Activated T-cell treated with anti-CD3 and anti-CD28 coated beads, Interleukin-2, amount 50 U/mL, for 4 hours (primary cell): Measurements from ENCODE around the gene SAMSN1. TPM values are rescaled to one million over a fixed set of nuclear protein-coding genes. Genes with fewer than 3 reads are reported as not detected.

Experiments
- ATAC-seq, 2 donors: fragments of 200-7000 bp; cut with Tn5 transposase; one replicate each; pipeline ENCODE4 v1.10.0; 2021
- DNase-seq: peaks from one replicate; pipeline ENCODE4 v3.0.0-alpha.2; 2020
- H3K27me3 Mint-ChIP-seq: one replicate; pipeline ENCODE4 v1.8.0; 2021; ENCODE audit warnings: low read depth, mixed read lengths
- H3K36me3 Mint-ChIP-seq: one replicate; pipeline ENCODE4 v1.8.0; 2022; ENCODE audit warnings: mixed read lengths; ENCODE audit not compliant: insufficient read depth
- H3K4me1 Mint-ChIP-seq: one replicate; pipeline ENCODE4 v1.8.0; 2021; ENCODE audit warnings: low read depth, mixed read lengths
- H3K4me3 Mint-ChIP-seq: one replicate; pipeline ENCODE4 v1.8.0; 2021; ENCODE audit warnings: mild to moderate bottlenecking, moderate library complexity, mixed read lengths
- H3K9me3 Mint-ChIP-seq: one replicate; pipeline ENCODE4 v1.8.0; 2021; ENCODE audit warnings: mixed read lengths
- total RNA-seq, 3 donors: library from RNA; stranded (reverse); gene quantifications; one replicate each; pipeline ENCODE4 v1.2.1, GENCODE V29; 2021

Gene SAMSN1
- total RNA-seq, 3 donors from 2014 or later = 54.0 to 107 (median 73.5) TPM

DNA sequence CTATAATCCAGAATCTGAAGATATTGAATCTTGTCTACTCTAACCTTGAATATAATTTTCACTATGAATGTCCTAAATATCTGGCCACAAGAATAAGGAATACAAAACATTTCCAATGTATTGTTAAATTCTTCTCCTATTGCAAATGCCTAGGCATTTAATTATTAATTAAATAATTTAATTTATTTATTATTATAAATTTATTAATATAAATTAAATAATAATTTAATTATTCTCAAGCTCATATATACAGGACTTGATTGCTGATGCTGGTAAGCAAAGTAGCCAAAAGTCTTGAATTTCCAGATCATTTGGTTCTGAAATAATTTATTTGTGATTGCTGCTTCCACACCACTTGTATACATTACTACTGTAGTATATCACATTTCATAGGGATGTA, 71.1 kb downstream of the SAMSN1 start:
- H3K36me3 Mint-ChIP-seq = no peaks in the 10 kb centered on the region
- no peaks in the 10 kb centered on the region for H3K9me3 Mint-ChIP-seq
- no peaks in the 10 kb centered on the region for H3K4me1 Mint-ChIP-seq
- DNase-seq (no peak), ATAC-seq (no peak)
- H3K27me3 Mint-ChIP-seq = no peaks in the 10 kb centered on the region
- no peak overlapping the region for H3K4me3 Mint-ChIP-seq

GRCh38 chr21:14469641-14470040, 76.5 kb downstream of the SAMSN1 start:
- H3K4me1 Mint-ChIP-seq = no peaks in the 10 kb centered on the region
- H3K36me3 Mint-ChIP-seq = no peaks in the 10 kb centered on the region
- DNase-seq = no peak
- no peak overlapping the region for H3K4me3 Mint-ChIP-seq
- H3K9me3 Mint-ChIP-seq = no peaks in the 10 kb centered on the region
- ATAC-seq = no peak
- H3K27me3 Mint-ChIP-seq = no peaks in the 10 kb centered on the region

DNA sequence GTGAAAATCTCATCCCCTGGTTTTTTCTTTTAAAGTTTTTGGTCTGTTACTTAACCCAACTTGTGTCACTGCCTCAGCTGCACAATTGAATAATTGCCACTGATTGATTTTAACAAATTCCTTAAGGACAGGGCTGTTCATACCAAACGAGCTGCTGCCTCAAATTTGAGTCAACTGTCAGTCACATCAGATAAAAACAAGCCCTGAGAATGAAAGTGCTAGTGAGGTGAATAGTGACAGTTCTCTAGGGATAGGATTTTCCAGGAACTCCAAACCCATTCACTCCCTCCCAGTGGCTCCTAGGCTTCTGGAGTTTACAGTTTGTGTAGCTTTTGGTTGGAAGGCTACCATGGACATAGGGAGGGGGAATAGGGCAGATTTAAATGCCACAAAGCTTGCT, 79.4 kb downstream of the SAMSN1 start:
- no peaks in the 10 kb centered on the region for H3K9me3 Mint-ChIP-seq
- H3K27me3 Mint-ChIP-seq = no peaks in the 10 kb centered on the region
- no peak for ATAC-seq
- DNase-seq = no peak
- H3K4me3 Mint-ChIP-seq = no peak overlapping the region
- H3K4me1 Mint-ChIP-seq = no peaks in the 10 kb centered on the region
- H3K36me3 Mint-ChIP-seq = no peaks in the 10 kb centered on the region

DNA sequence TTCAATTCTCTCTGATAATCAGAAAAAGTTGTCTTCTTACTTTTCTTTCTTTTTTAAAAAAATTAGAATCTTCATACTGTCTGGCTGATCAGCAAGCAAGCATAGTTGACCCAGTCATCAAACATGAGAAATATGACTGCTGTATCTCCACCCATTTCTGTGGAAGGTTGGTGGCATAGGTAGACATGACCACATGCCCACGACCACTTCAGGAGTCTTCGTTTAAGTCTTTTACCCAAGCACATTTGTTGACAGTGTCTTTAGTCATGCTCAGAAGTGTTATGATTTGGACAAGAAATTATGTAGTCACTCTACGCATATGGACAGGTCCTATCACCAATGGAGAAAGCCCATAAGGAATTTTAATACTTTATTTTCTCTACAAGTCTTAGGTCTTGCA, 88.4 kb downstream of the SAMSN1 start:
- Mint-ChIP-seq H3K4me3 (no peak overlapping the region), H3K9me3 (no peaks in the 10 kb centered on the region), H3K36me3 (no peaks in the 10 kb centered on the region), H3K4me1 (peaks cover 22% of the 10 kb centered on the region), H3K27me3 (no peaks in the 10 kb centered on the region)
- no peak for ATAC-seq
- no peak for DNase-seq

DNA sequence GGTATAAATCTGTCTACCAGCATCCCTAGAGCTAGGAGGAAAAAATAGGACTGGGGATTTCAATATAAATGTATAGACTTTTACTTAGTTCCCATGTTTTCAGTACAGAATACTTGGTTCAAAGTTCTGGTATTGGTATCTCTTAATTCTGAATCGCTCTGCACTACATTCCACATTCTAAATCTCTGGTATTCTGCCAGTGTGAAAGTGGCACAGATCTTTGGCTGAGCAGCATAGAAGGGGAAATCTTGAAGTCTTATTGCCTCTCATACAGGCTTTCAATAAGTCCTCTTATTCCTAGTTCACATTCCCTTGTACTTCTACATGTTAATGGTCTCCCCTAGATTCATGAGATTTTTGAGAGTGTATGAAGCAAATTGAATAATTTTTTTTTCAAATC, 89.2 kb downstream of the SAMSN1 start:
- H3K9me3 Mint-ChIP-seq = no peaks in the 10 kb centered on the region
- no peaks in the 10 kb centered on the region for H3K27me3 Mint-ChIP-seq
- DNase-seq (no peak), ATAC-seq (no peak)
- H3K4me3 Mint-ChIP-seq = no peak overlapping the region
- H3K36me3 Mint-ChIP-seq = no peaks in the 10 kb centered on the region
- peaks cover 24% of the 10 kb centered on the region for H3K4me1 Mint-ChIP-seq

DNA sequence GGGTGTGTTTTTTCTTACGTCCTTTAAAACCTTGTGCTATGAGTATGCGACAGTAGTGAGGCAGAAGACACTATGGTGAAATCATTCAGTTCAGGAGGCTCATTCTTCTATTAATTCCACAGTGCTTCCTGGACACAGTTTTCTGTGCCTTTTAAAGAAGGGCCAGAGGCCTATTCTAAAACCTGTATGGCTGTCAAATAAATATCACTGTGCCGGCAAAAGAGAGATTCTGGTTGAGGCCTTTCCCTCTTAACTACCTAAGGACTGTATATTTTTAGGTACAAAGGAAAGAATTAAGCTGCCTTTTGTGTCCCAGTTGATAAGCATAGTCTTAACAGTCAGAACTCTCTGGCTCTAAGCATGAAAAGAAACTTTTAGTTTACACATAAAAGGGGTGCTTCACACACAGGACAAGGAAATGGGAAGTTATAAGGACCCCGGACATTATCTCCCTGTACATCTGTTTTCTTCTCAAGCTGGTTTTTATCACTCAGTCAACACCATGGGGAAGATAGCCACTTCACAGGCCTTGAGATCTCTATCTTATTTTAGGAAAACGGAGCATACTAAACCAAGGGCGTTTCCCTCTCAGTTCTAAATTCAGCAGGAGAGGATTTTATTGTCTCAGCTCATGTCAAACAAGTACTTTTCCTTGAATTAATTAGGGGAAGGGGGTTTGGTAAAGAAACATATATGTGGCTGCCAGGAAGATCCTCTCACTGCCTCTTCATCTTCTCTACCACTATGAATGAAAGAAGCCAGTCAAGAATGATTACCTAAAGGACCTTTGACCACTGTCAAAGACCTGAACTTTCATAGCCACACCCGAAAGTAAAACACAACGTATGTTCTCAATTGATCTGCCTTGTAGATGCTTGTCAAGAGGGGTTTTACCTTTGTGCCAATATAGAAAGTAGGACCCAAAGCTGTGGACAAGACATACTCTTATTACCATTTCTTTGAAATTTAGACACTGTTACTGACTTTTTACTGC, 91.8 kb downstream of the SAMSN1 start:
- H3K36me3 Mint-ChIP-seq = no peaks in the 10 kb centered on the region
- H3K4me1 Mint-ChIP-seq = peaks cover 29% of the 10 kb centered on the region
- no peaks in the 10 kb centered on the region for H3K9me3 Mint-ChIP-seq
- DNase-seq = no peak
- H3K4me3 Mint-ChIP-seq = no peak overlapping the region
- no peaks in the 10 kb centered on the region for H3K27me3 Mint-ChIP-seq
- ATAC-seq = peak in 1 of 2 donors; percentile 14

DNA sequence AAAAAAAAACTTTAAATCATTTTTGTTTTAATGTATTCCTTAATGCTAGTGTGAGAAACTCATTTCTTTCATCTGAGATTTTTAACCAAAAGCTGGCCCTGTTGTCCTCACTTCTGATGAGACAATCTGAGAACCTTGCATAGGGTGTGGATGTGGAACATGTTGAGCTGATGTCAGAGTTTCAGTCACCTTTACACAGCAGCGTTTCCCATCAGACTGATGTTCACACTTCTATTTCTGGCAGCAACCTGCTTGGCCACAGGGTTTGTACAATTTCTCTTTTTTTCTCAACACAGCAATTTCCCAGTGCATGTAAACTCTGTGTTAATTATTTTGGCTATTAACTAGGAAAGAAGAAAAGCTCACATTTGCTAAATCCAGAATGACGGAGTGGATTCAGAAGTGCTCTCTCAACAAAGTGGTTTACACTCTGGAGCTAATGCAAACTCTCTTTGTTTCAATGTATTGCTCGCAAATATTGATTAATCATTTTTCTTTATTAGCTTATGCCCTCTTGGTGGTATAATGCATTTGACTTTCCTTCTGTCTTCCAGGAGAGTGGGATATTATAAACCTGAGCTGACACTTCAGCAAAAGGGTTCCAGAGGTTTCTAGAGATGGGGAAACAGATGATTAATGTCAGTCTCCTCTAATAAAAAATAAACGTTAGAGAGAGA, 92.6 kb downstream of the SAMSN1 start:
- ATAC-seq = peak; percentile 67 to 92
- Mint-ChIP-seq H3K27me3 (no peaks in the 10 kb centered on the region), H3K9me3 (no peaks in the 10 kb centered on the region), H3K4me3 (no peak overlapping the region), H3K4me1 (peaks cover 29% of the 10 kb centered on the region), H3K36me3 (no peaks in the 10 kb centered on the region)
- no peak for DNase-seq

DNA sequence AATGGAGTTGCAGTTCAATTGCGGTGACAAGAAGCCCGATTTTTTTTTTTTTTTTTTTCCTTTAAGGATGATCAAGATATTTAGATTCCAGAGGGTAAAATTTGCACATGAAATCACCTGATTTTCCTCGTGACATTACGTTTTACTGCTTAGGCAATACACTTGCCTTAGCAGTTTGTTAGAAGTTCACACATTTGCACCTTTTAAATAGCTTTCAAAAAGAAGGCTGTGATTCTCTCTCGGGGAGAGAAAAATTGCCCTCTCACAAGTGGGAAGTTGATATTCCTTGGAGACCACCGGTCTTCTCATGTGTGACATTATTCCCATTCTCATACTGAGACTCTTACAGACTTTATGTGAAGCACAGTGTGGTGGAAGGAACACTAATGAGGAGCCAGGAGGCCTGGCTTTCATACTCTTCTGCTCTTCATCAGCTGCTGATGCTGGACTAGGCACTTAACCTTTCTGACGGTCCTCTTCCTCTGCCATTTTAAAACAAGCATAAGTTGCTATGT, 93.3 kb downstream of the SAMSN1 start:
- H3K4me1 Mint-ChIP-seq = peaks cover 29% of the 10 kb centered on the region
- H3K9me3 Mint-ChIP-seq = no peaks in the 10 kb centered on the region
- no peak overlapping the region for H3K4me3 Mint-ChIP-seq
- no peaks in the 10 kb centered on the region for H3K27me3 Mint-ChIP-seq
- no peak for DNase-seq
- no peaks in the 10 kb centered on the region for H3K36me3 Mint-ChIP-seq
- ATAC-seq = no peak

- H3K9me3 Mint-ChIP-seq = no peaks in the 10 kb centered on the region
- H3K27me3 Mint-ChIP-seq = no peaks in the 10 kb centered on the region
- peaks cover 29% of the 10 kb centered on the region for H3K4me1 Mint-ChIP-seq
- no peaks in the 10 kb centered on the region for H3K36me3 Mint-ChIP-seq
- ATAC-seq = no peak
- H3K4me3 Mint-ChIP-seq = no peak overlapping the region
- DNase-seq = no peak
Measured at GRCh38 chr21:14452031-14452726, 93.9 kb downstream of the SAMSN1 start.

DNA sequence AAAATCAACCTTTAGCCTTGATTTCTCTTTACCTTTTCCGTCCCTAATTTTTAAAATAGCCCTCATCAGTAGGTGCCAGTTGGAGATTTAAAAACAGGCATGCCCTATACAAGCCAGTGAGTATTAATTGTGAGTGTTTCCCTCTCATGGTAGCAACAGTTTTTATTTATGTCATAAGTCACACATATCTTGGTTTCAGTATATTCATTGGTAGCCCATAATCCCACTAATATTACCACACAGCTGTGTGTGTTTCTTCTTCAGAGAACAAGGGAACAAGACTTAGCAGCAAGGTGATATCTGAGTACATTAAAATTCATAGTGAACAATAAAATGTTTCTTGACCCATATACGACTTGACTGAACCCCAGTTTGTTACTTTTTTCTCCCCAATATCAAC, 94.6 kb downstream of the SAMSN1 start:
- Mint-ChIP-seq H3K4me3 (no peak overlapping the region), H3K4me1 (peaks cover 29% of the 10 kb centered on the region), H3K36me3 (no peaks in the 10 kb centered on the region), H3K9me3 (no peaks in the 10 kb centered on the region), H3K27me3 (no peaks in the 10 kb centered on the region)
- no peak for DNase-seq
- ATAC-seq = no peak

DNA sequence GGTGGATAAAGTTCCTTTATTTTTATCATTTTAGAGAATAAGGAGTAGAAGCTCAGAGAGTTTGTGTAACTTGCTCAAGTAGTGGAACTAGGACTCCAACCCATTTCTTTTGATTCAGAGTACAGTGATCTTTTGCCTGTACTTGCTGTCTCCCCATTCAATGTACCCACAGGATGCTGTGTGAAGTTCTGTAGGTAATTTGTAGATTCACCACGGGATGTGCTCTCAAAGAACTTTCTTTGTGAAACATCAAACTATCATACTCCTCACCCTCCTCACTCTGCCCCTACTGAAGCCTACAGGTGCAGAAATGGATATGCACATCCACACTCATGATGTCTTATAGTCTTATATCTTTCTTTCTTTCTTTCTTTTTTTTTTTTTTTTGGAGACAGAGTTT, 97.3 kb downstream of the SAMSN1 start:
- Mint-ChIP-seq H3K4me3 (no peak overlapping the region), H3K9me3 (no peaks in the 10 kb centered on the region), H3K4me1 (peaks cover 16% of the 10 kb centered on the region), H3K27me3 (no peaks in the 10 kb centered on the region), H3K36me3 (no peaks in the 10 kb centered on the region)
- DNase-seq = no peak
- no peak for ATAC-seq

GRCh38 chr21:14438211-14438610, 107.9 kb downstream of the SAMSN1 start:
- ATAC-seq = no peak
- H3K9me3 Mint-ChIP-seq = peaks cover 3% of the 10 kb centered on the region

GRCh38 chr21:14435423-14435822, 110.7 kb downstream of the SAMSN1 start:
- DNase-seq (no peak), ATAC-seq (no peak)
- Mint-ChIP-seq H3K4me3 (no peak overlapping the region), H3K36me3 (no peaks in the 10 kb centered on the region), H3K9me3 (peaks cover 3% of the 10 kb centered on the region), H3K27me3 (no peaks in the 10 kb centered on the region), H3K4me1 (no peaks in the 10 kb centered on the region)

More at GRCh38 chr21:14438211-14438610, 107.9 kb downstream of the SAMSN1 start:
- Mint-ChIP-seq H3K4me3 (no peak overlapping the region), H3K36me3 (no peaks in the 10 kb centered on the region), H3K27me3 (no peaks in the 10 kb centered on the region), H3K4me1 (no peaks in the 10 kb centered on the region)
- no peak for DNase-seq
